Measurements from ENCODE around the gene MERTK.

Gene MERTK

GRCh38 chr2:111981666-111982065 lies 83.3 kb downstream of the MERTK start:
- no peak for DNase-seq (ENCODE audit: low read depth)

- no peak for DNase-seq (ENCODE audit: low read depth)
Observed at GRCh38 chr2:111982822-111983221, 84.4 kb downstream of the MERTK start.

GRCh38 chr2:111983478-111984212 lies 85.2 kb downstream of the MERTK start:
- DNase-seq (ENCODE audit: low read depth): no peak

- DNase-seq (ENCODE audit: low read depth): no peak
Observed at GRCh38 chr2:111984213-111984604, 85.8 kb downstream of the MERTK start.

GRCh38 chr2:111985514-111985913 lies 87.1 kb downstream of the MERTK start:
- DNase-seq (ENCODE audit: low read depth): no peak

GRCh38 chr2:111986116-111986900 lies 87.9 kb downstream of the MERTK start:
- no peak for DNase-seq (ENCODE audit: low read depth)

GRCh38 chr2:111990375-111990774 lies 92.0 kb downstream of the MERTK start:
- no peak for DNase-seq (ENCODE audit: low read depth)

GRCh38 chr2:111990856-111991255 lies 92.4 kb downstream of the MERTK start:
- no peak for DNase-seq (ENCODE audit: low read depth)

- no peak for DNase-seq (ENCODE audit: low read depth)
Observed at GRCh38 chr2:111994042-111994441, 95.6 kb downstream of the MERTK start.

- no peak for DNase-seq (ENCODE audit: low read depth)
Observed at GRCh38 chr2:111995148-111995547, 96.7 kb downstream of the MERTK start.

- no peak for DNase-seq (ENCODE audit: low read depth)
Observed at GRCh38 chr2:111999809-112000208, 101.4 kb downstream of the MERTK start.

- DNase-seq (ENCODE audit: low read depth): no peak
Observed at GRCh38 chr2:112000399-112001135, 102.2 kb downstream of the MERTK start.

- DNase-seq (ENCODE audit: low read depth): no peak
Observed at GRCh38 chr2:112001136-112001715, 102.8 kb downstream of the MERTK start.

GRCh38 chr2:112001942-112002341 lies 103.5 kb downstream of the MERTK start:
- DNase-seq (ENCODE audit: low read depth): no peak

- DNase-seq (ENCODE audit: low read depth): no peak
Observed at GRCh38 chr2:112003576-112004252, 105.3 kb downstream of the MERTK start.

GRCh38 chr2:112004253-112004645 lies 105.8 kb downstream of the MERTK start:
- DNase-seq (ENCODE audit: low read depth): no peak

GRCh38 chr2:112005406-112006075 lies 107.1 kb downstream of the MERTK start:
- DNase-seq (ENCODE audit: low read depth): no peak

GRCh38 chr2:112006076-112006410 lies 107.6 kb downstream of the MERTK start:
- peak; percentile 52 for DNase-seq (ENCODE audit: low read depth)

GRCh38 chr2:112007493-112007892 lies 109.1 kb downstream of the MERTK start:
- DNase-seq (ENCODE audit: low read depth): no peak

GRCh38 chr2:112008910-112009485 lies 110.6 kb downstream of the MERTK start:
- DNase-seq (ENCODE audit: low read depth): no peak

GRCh38 chr2:112010751-112011150 lies 112.3 kb downstream of the MERTK start:
- no peak for DNase-seq (ENCODE audit: low read depth)
